Measurements from ENCODE around the gene CIZ1.
A peak's percentile ranks its signal among the peaks of the same experiment; 100 is the strongest.

The CIZ1 gene

DNA sequence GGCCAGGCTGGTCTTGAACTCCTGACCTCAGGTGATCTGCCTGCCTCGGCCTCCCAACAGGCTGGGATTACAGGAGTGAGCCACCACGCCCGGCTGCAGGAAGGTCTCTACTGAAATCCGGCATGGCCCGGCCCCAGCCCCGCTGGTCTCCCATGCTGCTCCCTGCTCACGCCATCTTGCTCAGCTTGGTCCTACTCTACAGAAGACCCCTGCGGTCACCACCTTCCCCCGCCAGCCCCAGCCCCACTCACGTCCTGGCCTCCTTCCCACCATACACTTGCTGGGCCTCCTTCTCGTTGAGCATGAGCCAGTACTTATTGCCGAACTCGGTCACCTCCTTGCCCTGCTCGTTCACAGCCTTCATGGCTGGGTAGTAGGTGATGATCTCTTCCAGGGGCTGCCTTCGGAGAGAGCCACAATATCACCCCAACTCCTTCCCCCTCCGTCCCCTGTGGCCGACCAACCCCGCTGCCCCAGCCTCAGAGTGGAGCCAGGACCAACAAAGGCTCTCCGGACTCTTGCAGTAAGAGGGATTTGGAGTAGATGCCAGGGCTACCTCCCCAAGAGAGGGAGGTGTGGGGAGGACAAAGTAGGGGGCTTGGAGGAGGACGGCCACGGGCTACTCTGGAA, 67.8 kb downstream of the CIZ1 start:
- no peak for DNase-seq

DNA sequence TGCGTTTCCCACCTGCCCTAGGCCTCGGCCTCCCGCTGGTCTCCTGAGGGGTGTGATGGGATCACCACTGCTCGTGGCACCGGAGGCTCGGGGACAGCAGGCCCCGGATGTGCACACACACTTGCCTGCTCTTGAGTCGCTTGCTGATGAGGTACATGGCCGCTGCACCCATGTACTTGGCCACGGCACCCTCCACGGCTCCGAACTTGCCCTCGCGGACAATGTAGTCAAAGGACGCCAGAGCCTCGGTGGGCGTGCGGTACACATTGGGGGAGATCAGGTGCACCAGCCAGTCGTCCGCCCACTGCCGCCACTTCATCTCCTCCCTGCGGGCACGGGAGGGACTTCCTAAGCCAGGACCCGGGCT, 68.6 kb downstream of the CIZ1 start:
- no peak for DNase-seq

DNA sequence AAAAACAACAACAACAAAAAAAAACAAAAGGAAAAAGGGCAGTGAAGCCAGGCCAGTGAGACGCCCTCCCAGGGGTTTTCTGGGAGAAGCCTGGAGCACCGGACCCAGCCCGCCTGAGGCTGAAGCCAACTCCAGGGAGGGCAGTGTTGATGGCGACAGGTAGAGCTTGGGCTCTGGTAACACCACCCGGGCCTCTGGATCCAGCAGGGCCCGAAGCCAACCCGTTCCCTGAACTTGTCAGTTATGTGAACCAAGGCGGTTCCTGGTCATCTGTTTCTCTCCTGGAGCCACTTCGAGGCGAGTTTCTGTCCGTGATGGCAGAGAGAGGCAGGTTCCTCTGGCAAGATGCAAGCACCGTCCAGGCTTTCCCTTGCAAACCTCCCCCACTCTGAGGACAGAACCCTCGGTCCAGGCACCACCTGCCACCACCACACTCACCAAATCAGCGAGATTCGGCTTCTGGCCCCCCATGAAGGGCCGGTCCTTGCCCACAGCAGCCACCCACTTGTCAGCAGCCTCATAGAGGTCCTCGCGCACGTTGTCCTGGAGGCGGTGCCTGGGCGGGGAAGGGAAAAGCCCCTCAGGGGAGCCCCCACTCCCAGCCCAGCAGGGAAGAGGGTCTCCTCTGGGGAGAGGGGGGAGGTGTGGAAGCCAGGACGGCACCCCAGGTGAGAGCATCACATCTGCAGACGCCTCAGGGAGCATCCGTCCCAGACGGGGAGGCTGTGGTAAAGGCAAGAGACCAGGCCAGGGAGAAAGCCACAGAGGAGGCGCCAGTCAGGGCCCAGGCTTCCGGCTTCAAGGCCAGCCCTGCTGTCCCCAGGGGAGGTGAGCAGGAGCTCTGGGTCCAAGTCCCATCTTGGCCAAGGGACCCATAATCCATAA, 69.2 kb downstream of the CIZ1 start:
- no peak for DNase-seq

DNA sequence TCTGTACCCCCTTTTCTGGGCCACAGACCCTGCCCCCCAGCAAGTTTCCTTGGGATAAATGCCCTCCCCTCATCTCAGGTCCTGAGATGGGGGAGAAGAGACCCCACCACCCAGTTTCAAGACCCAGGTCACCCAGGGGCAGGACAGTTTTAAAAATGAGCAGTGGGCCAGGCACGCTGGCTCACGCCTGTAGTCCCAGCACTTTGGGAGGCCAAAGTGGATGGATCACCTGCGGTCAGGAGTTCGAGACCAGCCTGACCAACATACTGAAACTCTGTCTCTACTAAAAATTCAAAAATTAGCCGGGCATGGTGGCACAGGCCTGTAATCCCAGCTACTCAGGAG, 69.9 kb downstream of the CIZ1 start:
- DNase-seq = no peak

DNA sequence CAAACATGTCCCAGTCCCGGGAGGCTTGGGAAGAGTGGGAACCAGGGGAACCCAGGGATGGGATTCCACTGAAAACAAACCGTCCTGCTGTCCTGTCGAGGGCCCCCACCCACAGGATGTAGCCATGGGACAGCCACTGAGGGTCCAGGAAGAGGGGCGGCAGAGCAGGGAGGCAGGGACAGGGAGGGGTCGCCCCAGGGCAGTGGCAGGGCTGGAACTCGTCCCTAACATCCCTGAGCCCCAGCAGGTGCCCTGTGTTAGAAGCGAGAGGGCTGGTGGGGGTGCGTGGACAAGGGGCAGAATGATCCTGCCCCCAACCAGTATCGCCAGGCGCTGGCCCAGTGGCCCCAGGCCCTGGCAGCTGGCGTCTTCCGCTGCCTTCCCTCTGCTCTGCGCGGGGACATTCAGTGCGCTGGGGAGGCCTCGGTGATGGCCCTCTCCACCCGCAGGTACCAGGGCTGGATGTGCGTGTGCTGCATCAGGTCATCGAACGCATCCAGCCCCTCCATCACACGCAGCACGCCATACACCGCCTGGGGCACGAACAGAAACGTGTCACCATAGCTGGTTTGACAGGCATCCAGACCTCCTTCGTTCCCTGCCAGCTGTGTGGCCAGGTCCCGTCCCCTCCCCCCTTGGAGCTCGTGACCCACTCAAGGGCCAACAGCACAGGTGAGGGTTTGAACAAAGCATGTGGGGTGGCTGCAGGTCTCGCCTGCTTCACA, 70.5 kb downstream of the CIZ1 start:
- DNase-seq = peak; percentile 24

DNA sequence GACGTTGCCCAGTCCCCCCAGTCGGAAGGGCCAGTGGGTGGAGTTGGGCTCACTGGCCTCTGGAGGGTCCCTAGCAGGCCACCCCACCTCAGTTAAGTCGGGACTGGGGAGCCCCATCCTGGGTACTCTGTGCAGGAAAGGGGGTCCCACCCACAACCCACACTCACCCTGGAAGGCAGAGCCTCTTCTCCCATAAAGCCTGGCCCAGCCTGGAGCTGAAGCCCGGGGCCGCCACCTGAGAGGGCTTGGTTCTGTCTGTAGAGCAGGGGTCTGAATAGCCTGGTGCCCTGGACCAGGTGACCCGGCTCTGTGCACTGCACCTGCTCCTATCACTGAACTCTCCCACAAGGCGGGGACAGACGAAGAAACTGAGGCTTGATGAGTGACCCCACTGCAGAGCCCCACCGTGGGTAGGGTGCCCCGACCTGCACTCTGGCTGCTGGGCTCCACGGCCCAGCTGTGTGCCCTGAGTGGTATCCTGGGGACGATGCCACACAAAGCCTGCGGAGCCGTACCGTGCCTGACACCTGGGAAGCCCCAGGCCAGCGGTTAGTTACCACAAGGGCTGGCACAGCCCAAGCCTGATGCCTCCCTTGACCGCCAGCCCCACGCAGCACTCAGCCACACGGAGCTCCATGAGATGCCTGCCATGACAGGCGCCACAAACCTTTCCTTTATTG, 71.2 kb downstream of the CIZ1 start:
- DNase-seq = peak; percentile 29

DNA sequence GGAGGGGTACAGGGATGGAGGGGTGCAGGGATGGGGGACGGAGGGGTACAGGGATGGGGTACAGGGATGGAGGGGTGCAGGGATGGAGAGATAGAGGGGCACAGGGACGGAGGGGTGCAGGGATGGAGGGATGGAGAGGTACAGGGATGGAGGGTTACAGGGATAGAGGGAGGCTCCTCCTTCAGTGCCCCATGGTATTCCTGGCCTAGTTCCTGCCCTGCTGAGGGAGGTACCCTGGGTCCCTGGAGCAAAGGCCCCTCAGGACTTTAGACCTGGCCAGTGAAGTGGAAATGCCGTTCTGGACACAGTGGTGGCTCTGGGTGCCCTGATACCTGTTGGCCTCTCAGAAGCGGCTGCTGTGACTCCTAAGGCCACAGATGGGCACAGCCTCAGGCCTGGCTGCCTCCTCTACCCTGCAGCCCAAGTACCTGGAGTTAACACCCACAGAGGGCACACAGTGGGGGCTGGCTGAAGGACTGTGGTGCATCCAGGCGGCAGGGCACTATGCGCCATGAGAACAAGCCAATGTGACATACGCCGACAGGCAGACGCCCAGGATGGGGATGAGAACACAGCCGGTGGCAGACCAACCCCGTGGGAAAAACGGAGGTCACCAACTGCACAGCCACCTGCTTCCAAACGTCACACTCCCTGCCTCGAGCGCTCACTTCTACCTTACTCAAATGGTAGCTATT, 72.3 kb downstream of the CIZ1 start:
- DNase-seq = no peak

DNA sequence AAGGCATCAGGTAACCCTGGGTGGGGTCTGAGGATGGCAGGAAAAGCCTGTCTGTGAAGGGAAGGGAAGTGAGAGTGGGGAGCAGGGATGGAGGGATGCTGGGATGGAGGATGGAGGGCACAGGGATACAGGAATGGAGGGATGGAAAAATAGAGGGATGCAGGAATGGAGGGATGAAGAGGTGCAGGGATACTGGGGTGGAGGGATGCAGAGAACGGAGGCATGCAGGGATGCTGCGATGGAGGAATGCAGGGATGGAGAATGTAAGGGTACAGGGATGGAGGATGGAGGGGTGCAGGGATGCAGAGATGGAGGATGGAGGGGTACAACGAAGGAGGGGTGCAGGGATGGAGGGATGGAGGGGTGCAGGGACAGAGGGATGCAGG, 72.9 kb downstream of the CIZ1 start:
- no peak for DNase-seq

DNA sequence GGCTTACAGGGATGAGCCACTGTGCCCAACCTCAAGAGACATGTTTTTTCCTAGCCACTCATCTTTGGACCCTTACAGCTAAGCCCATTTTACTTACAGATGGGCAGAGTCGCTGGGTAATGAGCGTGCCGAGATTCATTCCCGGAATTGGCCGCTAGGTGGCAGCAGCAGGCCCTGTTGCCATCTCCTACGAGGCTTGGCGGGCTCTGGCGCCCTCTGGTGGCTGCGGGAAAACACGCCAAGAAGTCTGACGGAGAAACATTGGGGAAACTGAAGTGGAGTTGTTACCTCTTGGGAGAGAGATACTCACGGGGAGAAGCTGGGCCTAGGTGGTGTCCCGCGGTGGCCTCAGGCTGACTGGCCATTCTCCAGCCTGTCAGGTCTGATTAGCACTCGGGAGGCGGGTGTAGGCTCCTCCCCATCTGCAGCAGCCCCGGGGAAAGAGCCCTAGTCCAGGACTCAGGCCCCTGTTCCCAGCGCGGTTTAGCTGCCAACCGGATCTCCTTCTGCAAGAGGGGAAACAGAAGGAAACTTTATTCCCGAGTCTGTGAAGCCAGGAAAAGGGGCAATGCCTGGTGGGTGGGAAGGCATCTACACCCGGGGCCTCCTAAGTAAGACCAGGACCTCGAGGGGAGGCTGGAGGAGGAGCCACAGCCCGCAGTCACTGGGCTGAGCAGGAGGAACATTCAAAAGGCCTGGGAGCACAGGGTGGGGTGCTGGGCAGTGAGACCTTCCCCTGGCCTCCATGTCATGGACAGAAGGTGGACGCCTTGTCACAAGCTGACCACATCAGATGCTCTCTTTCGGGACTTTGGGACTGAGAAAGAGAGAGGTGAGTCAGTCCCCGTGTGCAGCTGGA, 73.5 kb downstream of the CIZ1 start:
- peak; percentile 96 for DNase-seq

DNA sequence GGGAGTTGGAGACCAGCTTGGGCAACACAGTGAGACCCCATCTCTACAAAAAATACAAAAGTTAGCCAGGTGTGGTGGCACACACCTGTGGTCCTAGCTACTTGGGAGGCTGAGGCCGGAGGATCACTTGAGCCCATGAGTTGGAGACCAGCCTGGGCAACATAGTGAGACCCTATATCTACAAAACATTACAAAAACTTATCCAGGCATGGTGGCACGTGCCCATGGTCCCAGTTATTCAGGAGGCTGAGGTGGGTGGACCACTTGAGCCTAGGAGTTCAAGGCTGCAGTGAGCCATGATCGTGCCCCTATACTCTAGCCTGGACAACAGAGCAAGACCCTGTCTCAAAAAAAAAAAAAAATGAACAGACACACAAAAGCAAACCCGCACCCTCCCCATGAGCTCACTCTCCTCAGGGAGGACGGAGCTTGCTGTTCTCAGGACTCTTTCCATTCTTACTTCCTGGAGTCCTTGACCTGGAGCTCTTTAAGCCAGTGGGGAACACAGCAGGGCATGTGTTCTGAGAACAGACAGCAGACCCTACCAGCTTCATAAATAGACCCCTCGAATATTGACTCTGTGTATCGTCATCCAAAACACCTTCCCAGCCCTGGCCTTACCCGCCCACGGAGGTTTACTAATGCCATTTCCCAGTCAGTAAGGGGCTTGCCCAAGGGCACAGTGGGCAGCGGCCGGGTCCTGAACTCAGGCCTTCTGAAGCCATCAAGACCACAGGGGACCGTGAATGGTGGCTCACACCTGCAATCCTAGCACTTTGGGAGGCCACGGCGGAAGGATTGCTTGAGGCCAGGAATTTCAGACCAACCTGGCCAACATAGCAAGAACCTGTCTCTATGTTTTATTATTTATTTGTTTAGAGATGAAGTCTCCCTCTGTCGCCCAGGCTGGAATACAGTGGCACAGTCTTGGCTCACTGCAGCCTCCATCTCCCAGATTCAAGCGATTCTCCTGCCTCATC, 75.0 kb downstream of the CIZ1 start:
- no peak for DNase-seq

Measured in RPMI8226 (cell line).